ENCODE data around the gene ARID5A. TPM values are rescaled to one million over a fixed set of nuclear protein-coding genes. Genes with fewer than 3 reads are reported as not detected.
A peak's percentile ranks its signal among the peaks of the same experiment; 100 is the strongest.

Gene ARID5A
- total and polyA plus RNA-seq, 9 of the 15 experiments (the other 6 are each of a cell fraction or from before 2014, with no cell fraction given), result 0.14 to 12.5 (median 3.0) TPM

DNA sequence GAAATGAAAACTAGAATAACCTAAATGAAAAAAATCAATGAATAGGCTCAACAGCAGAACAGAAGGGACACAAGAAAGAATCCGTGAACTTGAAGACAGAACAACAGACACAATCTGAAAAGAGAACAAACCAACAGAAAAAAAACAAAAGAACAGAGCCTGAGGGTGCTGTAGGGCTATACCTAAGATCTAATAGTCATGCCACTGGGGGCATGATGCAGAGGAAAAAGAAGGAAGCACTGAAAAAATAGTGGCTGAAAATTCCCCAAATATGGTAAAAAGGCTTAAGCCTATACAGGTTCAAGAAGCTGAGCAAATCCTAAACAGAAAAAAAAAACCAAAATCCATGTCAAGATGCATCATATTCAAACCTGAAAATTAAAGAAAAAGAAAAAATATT, 51.3 kb downstream of the ARID5A start:
- H3K4me1 ChIP-seq (replicated peaks in 1 of 2; ENCODE audit: control insufficient read depth in 2 of 2, insufficient read depth in 2 of 2, low read length in 2 of 2), result no peaks in the 10 kb centered on the region; a peak in 2 of 5 replicates
- TF ChIP-seq, protein P1, sequence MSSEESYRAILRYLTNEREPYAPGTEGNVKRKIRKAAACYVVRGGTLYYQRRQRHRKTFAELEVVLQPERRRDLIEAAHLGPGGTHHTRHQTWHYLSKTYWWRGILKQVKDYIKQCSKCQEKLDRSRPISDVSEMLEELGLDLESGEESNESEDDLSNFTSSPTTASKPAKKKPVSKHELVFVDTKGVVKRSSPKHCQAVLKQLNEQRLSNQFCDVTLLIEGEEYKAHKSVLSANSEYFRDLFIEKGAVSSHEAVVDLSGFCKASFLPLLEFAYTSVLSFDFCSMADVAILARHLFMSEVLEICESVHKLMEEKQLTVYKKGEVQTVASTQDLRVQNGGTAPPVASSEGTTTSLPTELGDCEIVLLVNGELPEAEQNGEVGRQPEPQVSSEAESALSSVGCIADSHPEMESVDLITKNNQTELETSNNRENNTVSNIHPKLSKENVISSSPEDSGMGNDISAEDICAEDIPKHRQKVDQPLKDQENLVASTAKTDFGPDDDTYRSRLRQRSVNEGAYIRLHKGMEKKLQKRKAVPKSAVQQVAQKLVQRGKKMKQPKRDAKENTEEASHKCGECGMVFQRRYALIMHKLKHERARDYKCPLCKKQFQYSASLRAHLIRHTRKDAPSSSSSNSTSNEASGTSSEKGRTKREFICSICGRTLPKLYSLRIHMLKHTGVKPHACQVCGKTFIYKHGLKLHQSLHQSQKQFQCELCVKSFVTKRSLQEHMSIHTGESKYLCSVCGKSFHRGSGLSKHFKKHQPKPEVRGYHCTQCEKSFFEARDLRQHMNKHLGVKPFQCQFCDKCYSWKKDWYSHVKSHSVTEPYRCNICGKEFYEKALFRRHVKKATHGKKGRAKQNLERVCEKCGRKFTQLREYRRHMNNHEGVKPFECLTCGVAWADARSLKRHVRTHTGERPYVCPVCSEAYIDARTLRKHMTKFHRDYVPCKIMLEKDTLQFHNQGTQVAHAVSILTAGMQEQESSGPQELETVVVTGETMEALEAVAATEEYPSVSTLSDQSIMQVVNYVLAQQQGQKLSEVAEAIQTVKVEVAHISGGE (CRISPR knock-in tag; IDR thresholded peaks at IDR 0.05), result no peak
- TF ChIP-seq NFE2 (IDR thresholded peaks at IDR 0.05; ENCODE audit: low read depth), result no peak
- no peak for TF ChIP-seq CBFB (CRISPR knock-in tag; IDR thresholded peaks at IDR 0.05)
- TF ChIP-seq HDAC3 (IDR thresholded peaks at IDR 0.05; ENCODE audit: borderline replicate concordance, partially characterized antibody), result no peak
- peak in 1 of 2 experiments; percentile 36; a peak in 1 of 4 replicates for TF ChIP-seq SRF (CRISPR knock-in tag; IDR thresholded peaks at IDR 0.05)
- TF ChIP-seq, protein P2, sequence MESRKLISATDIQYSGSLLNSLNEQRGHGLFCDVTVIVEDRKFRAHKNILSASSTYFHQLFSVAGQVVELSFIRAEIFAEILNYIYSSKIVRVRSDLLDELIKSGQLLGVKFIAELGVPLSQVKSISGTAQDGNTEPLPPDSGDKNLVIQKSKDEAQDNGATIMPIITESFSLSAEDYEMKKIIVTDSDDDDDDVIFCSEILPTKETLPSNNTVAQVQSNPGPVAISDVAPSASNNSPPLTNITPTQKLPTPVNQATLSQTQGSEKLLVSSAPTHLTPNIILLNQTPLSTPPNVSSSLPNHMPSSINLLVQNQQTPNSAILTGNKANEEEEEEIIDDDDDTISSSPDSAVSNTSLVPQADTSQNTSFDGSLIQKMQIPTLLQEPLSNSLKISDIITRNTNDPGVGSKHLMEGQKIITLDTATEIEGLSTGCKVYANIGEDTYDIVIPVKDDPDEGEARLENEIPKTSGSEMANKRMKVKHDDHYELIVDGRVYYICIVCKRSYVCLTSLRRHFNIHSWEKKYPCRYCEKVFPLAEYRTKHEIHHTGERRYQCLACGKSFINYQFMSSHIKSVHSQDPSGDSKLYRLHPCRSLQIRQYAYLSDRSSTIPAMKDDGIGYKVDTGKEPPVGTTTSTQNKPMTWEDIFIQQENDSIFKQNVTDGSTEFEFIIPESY (CRISPR knock-in tag; IDR thresholded peaks at IDR 0.05), result no peak
- TF ChIP-seq LEF1 (IDR thresholded peaks at IDR 0.05), result no peak
- TF ChIP-seq ARNT (IDR thresholded peaks at IDR 0.05), result no peak
- H3K79me2 ChIP-seq (ENCODE audit: control insufficient read depth, insufficient read depth, low read length), result no peaks in the 10 kb centered on the region
- in situ Hi-C loops (cut with MboI) (no loop called here), intact Hi-C loops (cut with micrococcal nuclease) (no loop called here)
- 73% methylated on average over 1 of the region's 1 CpG for WGBS (ENCODE audit: insufficient coverage, low coverage, missing lambda C conversion rate)
- no peak overlapping the region for H2AFZ ChIP-seq (ENCODE audit: low read depth, low read length)
- no peaks in the 10 kb centered on the region for H3K27me3 ChIP-seq (ENCODE audit: control insufficient read depth in 2 of 2, insufficient read depth in 2 of 2, low read length in 2 of 2)
- no peak overlapping the region for H3K9ac ChIP-seq (ENCODE audit: insufficient read depth in 1 of 2, low read depth in 2 of 2, low read length in 2 of 2)
- H3K4me3 ChIP-seq, result no peak overlapping the region
- no peak for FAIRE-seq
- no TSS peak for BruUV-seq (replicated peaks)
- peaks cover 19% of the 10 kb centered on the region; the same call in 2 of the 3 replicates for H3K36me3 ChIP-seq (ENCODE audit: control insufficient read depth, insufficient read depth, low read length)
- no peak for DNase-seq (ENCODE audit: extremely low read depth in 1 of 4, low spot score in 3 of 4)
- H3K4me2 ChIP-seq (ENCODE audit: insufficient read depth, low read length), result no peak overlapping the region
- H3K9me3 ChIP-seq (replicated peaks; ENCODE audit: control insufficient read depth, insufficient read depth, low read depth, low read length), result no peaks in the 10 kb centered on the region
- ChIA-PET CTCF (ENCODE audit: low intra/inter-chr PET ratio) (no interaction called here), POLR2A (interaction anchor here (1.2 kb wide), 1 partner anchor 10 kb away, joined by 4 read pairs; no protein-coding TSS in a partner anchor)
- ATAC-seq, result no peak
- H4K20me1 ChIP-seq (replicated peaks; ENCODE audit: control insufficient read depth, insufficient read depth, low read length), result no peaks in the 10 kb centered on the region
- no peaks in the 10 kb centered on the region for H3K9me1 ChIP-seq (ENCODE audit: control insufficient read depth, insufficient read depth, low read length)
- H3K27ac ChIP-seq (ENCODE audit: extremely low read depth, low read depth, low read length), result no peak overlapping the region
